GM23248 (cell line): ENCODE measurements around the gene MRGPRG. TPM values are rescaled to one million over a fixed set of nuclear protein-coding genes. Genes with fewer than 3 reads are reported as not detected.
A peak's percentile ranks its signal among the peaks of the same experiment; 100 is the strongest.

Experiments
- DNase-seq: peaks from one replicate; pipeline ENCODE4 v3.0.0-alpha.2; 2015
- H2AFZ ChIP-seq: fragments of 200-600 bp; sonication (generic); 2 replicates; pipeline ENCODE4 v1.6.1; 2016; ENCODE audit warnings: antibody characterized with exemption
- H3F3A ChIP-seq: fragments of 200-600 bp; sonication (generic); 2 replicates; pipeline ENCODE4 v1.6.1; 2016; ENCODE audit warnings: mild to moderate bottlenecking, antibody characterized with exemption, mixed run types; ENCODE audit not compliant: insufficient read depth
- H3K27ac ChIP-seq: fragments of 200-600 bp; sonication (generic); 2 replicates; pipeline ENCODE4 v1.5.1; 2016; ENCODE audit warnings: mild to moderate bottlenecking
- H3K27me3 ChIP-seq: fragments of 200-600 bp; sonication (generic); replicated peaks from 2 replicates; pipeline ENCODE4 v1.6.1; 2016; ENCODE audit warnings: mild to moderate bottlenecking; ENCODE audit not compliant: insufficient read depth
- H3K36me3 ChIP-seq: fragments of 200-600 bp; sonication (generic); 2 replicates; pipeline ENCODE4 v1.6.1; 2016; ENCODE audit warnings: low read depth, mild to moderate bottlenecking
- H3K4me1 ChIP-seq: fragments of 200-600 bp; sonication (generic); 2 replicates; pipeline ENCODE4 v1.6.1; 2016; ENCODE audit warnings: mild to moderate bottlenecking; ENCODE audit not compliant: insufficient read depth
- H3K4me2 ChIP-seq: fragments of 200-600 bp; sonication (generic); one replicate; pipeline ENCODE4 v1.6.1; 2016; ENCODE audit warnings: mild to moderate bottlenecking; ENCODE audit not compliant: unreplicated experiment
- H3K4me3 ChIP-seq: fragments of 200-600 bp; sonication (generic); 2 replicates; pipeline ENCODE4 v1.5.1; 2016; ENCODE audit warnings: mild to moderate bottlenecking
- H3K79me2 ChIP-seq: fragments of 200-600 bp; sonication (generic); 2 replicates; pipeline ENCODE4 v1.6.1; 2016; ENCODE audit warnings: mild to moderate bottlenecking; ENCODE audit not compliant: insufficient read depth
- H3K9ac ChIP-seq: fragments of 200-600 bp; sonication (generic); 2 replicates; pipeline ENCODE4 v1.6.1; 2016; ENCODE audit warnings: mild to moderate bottlenecking
- H3K9me2 ChIP-seq: fragments of 200-600 bp; sonication (generic); 2 replicates; pipeline ENCODE4 v1.6.1; 2016; ENCODE audit warnings: mixed run types, mild to moderate bottlenecking, moderate library complexity; ENCODE audit not compliant: insufficient read depth
- H3K9me3 ChIP-seq: fragments of 200-600 bp; sonication (generic); one replicate; pipeline ENCODE4 v1.6.1; 2017; ENCODE audit warnings: low read depth
- H4K20me1 ChIP-seq: fragments of 200-600 bp; sonication (generic); 2 replicates; pipeline ENCODE4 v1.6.0; 2016; ENCODE audit not compliant: insufficient read depth
- EZH2 ChIP-seq: fragments of 200-600 bp; sonication (generic); IDR thresholded peaks from 2 replicates; pipeline ENCODE4 v1.6.1; 2018; ENCODE audit warnings: antibody characterized with exemption, mild to moderate bottlenecking; ENCODE audit not compliant: insufficient read depth, poor library complexity, severe bottlenecking
- EZH2phosphoT487 ChIP-seq: fragments of 200-600 bp; sonication (generic); IDR thresholded peaks from 2 replicates; pipeline ENCODE4 v1.6.1; 2018; ENCODE audit warnings: antibody characterized with exemption, moderate library complexity, mild to moderate bottlenecking, low read depth; ENCODE audit not compliant: insufficient read depth
- WGBS, 2 experiments: methylation state at CpG; one replicate each; pipeline ENCODE4 v1.1.6; 2015 to 2017; ENCODE audit warnings: low lambda C conversion rate in 2 of 2, low coverage in 1 of 2; ENCODE audit errors: missing lambda C conversion rate in 2 of 2; 5-methylcytosine and 5-hydroxymethylcytosine counted together
- in situ Hi-C: fragments of 300-500 bp; cut with MboI; formaldehyde crosslinking; loops from 2 replicates; pipeline ENCODE4 v1.15.0; 2020
- polyA plus RNA-seq: library from polyadenylated mRNA; unstranded; fragments of >200 nt; fragmentation: Nextera tagmentation; extraction: Ambion mirVana; gene quantifications from 2 replicates; pipeline ENCODE4 v1.2.1, GENCODE V29; 2016
- total RNA-seq: library from RNA; depleted of rRNA; stranded (reverse); fragments of >200 nt; shearing (Covaris generic); gene quantifications from 2 replicates; pipeline ENCODE4 v1.2.3, GENCODE V29; 2014

MRGPRG gene
- total and polyA plus RNA-seq, 2 experiments from 2014 or later: not detected

DNA sequence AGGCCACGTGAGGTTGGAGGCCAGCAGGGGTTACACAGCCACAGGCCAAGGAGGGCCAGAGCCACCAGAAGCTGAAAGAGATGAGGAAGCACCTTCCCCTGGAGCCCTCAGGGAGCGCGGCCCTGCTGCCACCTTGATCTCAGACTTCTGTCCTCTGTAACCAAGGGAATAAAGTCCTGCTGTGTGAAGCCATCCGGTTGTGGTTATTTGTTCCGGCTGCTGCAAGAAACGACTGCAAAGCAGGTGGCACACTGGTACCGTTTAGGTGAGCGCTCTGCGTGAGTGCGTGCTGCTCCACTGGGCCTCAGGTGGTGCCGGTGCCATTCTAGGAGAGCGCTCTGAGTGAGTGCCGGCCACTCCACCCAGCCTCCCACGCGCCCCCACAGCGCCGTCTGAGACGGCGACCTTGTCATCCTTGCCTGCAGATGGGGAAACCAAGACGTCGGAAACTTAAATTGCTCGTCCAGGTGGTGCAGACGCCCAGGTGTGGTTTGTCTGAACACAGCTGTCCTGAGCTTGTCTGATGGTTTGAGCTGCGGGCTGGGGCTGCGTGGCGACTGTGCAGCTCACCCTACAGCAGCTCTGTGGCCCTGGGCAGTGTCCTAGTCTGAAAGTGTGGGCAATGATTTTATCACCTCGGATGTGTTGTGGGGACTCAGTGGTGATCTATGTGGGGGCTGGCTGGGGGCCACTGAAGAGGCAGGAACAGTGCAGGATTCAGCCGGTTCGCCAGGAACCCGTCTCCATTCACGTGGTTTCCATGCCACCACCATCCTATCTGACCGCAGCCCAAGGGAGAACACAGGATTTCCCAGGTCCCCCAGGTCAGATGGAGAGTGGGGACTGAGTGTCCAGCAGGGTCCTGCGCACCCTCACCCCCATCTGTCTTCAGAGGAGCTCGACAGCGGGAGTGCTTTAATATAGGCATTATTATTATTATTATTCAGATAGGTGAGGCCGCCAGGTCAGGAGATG is 4.6 kb upstream of the MRGPRG start:
- no peaks in the 10 kb centered on the region for H4K20me1 ChIP-seq
- H3K27ac ChIP-seq: no peak overlapping the region
- H3K9ac ChIP-seq: no peak overlapping the region
- H3K4me3 ChIP-seq: no peak overlapping the region
- H3K4me2 ChIP-seq: no peak overlapping the region
- H3K4me1 ChIP-seq: no peaks in the 10 kb centered on the region
- no peaks in the 10 kb centered on the region for H3K36me3 ChIP-seq
- no peaks in the 10 kb centered on the region for H3K9me2 ChIP-seq
- H3K27me3 ChIP-seq: peaks cover 9% of the 10 kb centered on the region
- in situ Hi-C loops: no loop called here
- H3K79me2 ChIP-seq: no peaks in the 10 kb centered on the region
- no peak for TF ChIP-seq EZH2phosphoT487
- no peak for TF ChIP-seq EZH2
- no peak overlapping the region for H2AFZ ChIP-seq
- H3F3A ChIP-seq: no peaks in the 10 kb centered on the region
- H3K9me3 ChIP-seq: no peaks in the 10 kb centered on the region
- DNase-seq: no peak
- 66 to 67% methylated on average over 36 of the region's 36 CpGs for WGBS, 2 experiments

GRCh38 chr11:3222003-3222855 is 3.6 kb upstream of the MRGPRG start:
- no peaks in the 10 kb centered on the region for H3K4me1 ChIP-seq
- H3K79me2 ChIP-seq: no peaks in the 10 kb centered on the region
- no peaks in the 10 kb centered on the region for H3K9me2 ChIP-seq
- H3K4me3 ChIP-seq: no peak overlapping the region
- no peak overlapping the region for H3K4me2 ChIP-seq
- peaks cover 9% of the 10 kb centered on the region for H3K27me3 ChIP-seq
- no peak for DNase-seq
- H3K27ac ChIP-seq: no peak overlapping the region
- no peak overlapping the region for H3K9ac ChIP-seq
- H2AFZ ChIP-seq: no peak overlapping the region
- 83 to 84% methylated on average over 22 to 29 of the region's 37 CpGs for WGBS, 2 experiments
- H3K36me3 ChIP-seq: no peaks in the 10 kb centered on the region
- H4K20me1 ChIP-seq: no peaks in the 10 kb centered on the region
- in situ Hi-C loops: no loop called here
- TF ChIP-seq EZH2 (no peak), EZH2phosphoT487 (no peak)
- H3F3A ChIP-seq: no peaks in the 10 kb centered on the region
- no peaks in the 10 kb centered on the region for H3K9me3 ChIP-seq

GRCh38 chr11:3221408-3222002 is 2.9 kb upstream of the MRGPRG start:
- TF ChIP-seq EZH2phosphoT487 (no peak), EZH2 (no peak)
- in situ Hi-C loops: no loop called here
- Histone ChIP-seq H3K79me2 (no peaks in the 10 kb centered on the region), H3K36me3 (no peaks in the 10 kb centered on the region), H3K4me1 (no peaks in the 10 kb centered on the region), H2AFZ (no peak overlapping the region), H3K27me3 (peaks cover 9% of the 10 kb centered on the region), H3K4me2 (no peak overlapping the region), H3K9me3 (no peaks in the 10 kb centered on the region), H3K27ac (no peak overlapping the region), H3K4me3 (no peak overlapping the region), H3K9ac (no peak overlapping the region), H4K20me1 (no peaks in the 10 kb centered on the region), H3F3A (no peaks in the 10 kb centered on the region), H3K9me2 (no peaks in the 10 kb centered on the region)
- peak; percentile 10 for DNase-seq
- 5 to 11% methylated on average over 24 to 27 of the region's 27 CpGs for WGBS, 2 experiments
